ENCODE measurements around the gene PCDHB8.
"Not testable (repeated sequence)": the region's sequence is repeated elsewhere in the genome, so short reads cannot be mapped to it uniquely, and the experiment has no call there.

Gene PCDHB8

GRCh38 chr5:141225421-141225820, 47.8 kb downstream of the PCDHB8 start:
- in situ Hi-C loops (cut with HindIII; ENCODE audit: low sequenced_read_pairs) = not testable (repeated sequence)
